GM12891 (cell line): ENCODE results near the gene PANK2.

ENCODE experiments used
- PAX5 ChIP-seq: IDR thresholded peaks from 2 replicates; pipeline ENCODE4 v1.6.1; 2011; ENCODE audit warnings: low read length, moderate library complexity, mild to moderate bottlenecking; ENCODE audit not compliant: insufficient read depth, severe bottlenecking
- POLR2A ChIP-seq: IDR thresholded peaks from 2 replicates; pipeline ENCODE4 v1.6.1; 2011; ENCODE audit warnings: low read depth, low read length, control low read depth
- POLR2AphosphoS5 ChIP-seq: IDR thresholded peaks from 2 replicates; pipeline ENCODE4 v1.6.1; 2011; ENCODE audit warnings: low read depth, low read length, control low read depth
- SPI1 ChIP-seq: IDR thresholded peaks from 2 replicates; pipeline ENCODE4 v1.6.1; 2011; ENCODE audit warnings: low read depth, low read length, control low read depth
- TAF1 ChIP-seq: IDR thresholded peaks from 2 replicates; pipeline ENCODE4 v1.6.1; 2011; ENCODE audit warnings: low read depth, low read length, control low read depth

DNA sequence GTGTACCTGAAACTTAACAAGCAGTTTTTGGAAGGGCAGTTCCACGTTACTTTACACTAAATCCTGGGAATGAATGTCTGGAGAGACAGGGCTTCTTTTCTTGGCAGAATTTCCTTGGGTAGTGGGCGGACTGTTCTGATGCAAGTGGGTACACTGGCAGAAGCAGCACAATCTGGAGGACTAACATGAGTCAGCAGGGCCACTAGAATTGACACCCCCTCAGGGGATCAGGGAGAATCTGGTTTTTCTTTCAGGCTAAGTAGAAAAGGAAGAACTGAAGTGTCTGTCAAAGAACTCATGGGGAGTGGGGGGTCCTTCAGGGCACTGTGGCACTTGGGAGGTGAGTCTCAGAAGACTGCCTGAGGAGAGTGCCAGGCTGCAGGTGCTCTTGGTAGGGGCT, 34.6 kb downstream of the PANK2 start:
- TF ChIP-seq POLR2AphosphoS5: no peak
- no peak for TF ChIP-seq TAF1
- no peak; the same call in 1 of the 2 replicates for TF ChIP-seq POLR2A
- no peak for TF ChIP-seq SPI1
- TF ChIP-seq PAX5: no peak
